Lung (tissue), 12 donors: ENCODE measurements around the gene CCL24. TPM values are rescaled to one million over a fixed set of nuclear protein-coding genes. Genes with fewer than 3 reads are reported as not detected.
"Not testable (repeated sequence)": the region's sequence is repeated elsewhere in the genome, so short reads cannot be mapped to it uniquely, and the experiment has no call there.

Experiments
- ATAC-seq: fragments of 200-7000 bp; cut with Tn5 transposase; one replicate; pipeline ENCODE4 v1.9.1; 2020; ENCODE audit warnings: moderate number of reproducible peaks; ENCODE audit not compliant: insufficient read depth, low FRiP score
- DNase-seq, 3 donors: peaks; one replicate each; pipeline ENCODE4 v3.0.0-alpha.2; 2013 to 2017
- H3K27ac ChIP-seq, 2 donors: one replicate each; pipeline ENCODE4 v1.5.1; 2013; ENCODE audit warnings: mild to moderate bottlenecking in 2 of 2, moderate library complexity in 2 of 2, control low read depth in 1 of 2, inconsistent platforms in 1 of 2, low read depth in 1 of 2, low read length in 1 of 2
- H3K27me3 ChIP-seq, 3 donors: one replicate each; pipeline ENCODE4 v1.5.1; 2013; ENCODE audit warnings: low read length in 2 of 3; ENCODE audit not compliant: control insufficient read depth in 3 of 3, insufficient read depth in 3 of 3
- H3K36me3 ChIP-seq, 4 donors: one replicate each; pipeline ENCODE4 v1.5.1; 2013; ENCODE audit warnings: low read length in 4 of 4, mild to moderate bottlenecking in 1 of 4, moderate library complexity in 1 of 4; ENCODE audit not compliant: control insufficient read depth in 4 of 4, insufficient read depth in 4 of 4
- H3K4me1 ChIP-seq, 5 donors: one replicate each; pipeline ENCODE4 v1.5.1; 2013; ENCODE audit warnings: low read length in 5 of 5, mild to moderate bottlenecking in 2 of 5, moderate library complexity in 1 of 5; ENCODE audit not compliant: control insufficient read depth in 5 of 5, insufficient read depth in 5 of 5
- H3K4me3 ChIP-seq: one replicate; pipeline ENCODE4 v1.5.1; 2013; ENCODE audit warnings: mild to moderate bottlenecking, control low read depth, moderate library complexity
- H3K9ac ChIP-seq, 2 donors: one replicate each; pipeline ENCODE4 v1.5.1; 2013; ENCODE audit warnings: low read length in 2 of 2, control low read depth in 1 of 2; ENCODE audit not compliant: insufficient read depth in 1 of 2
- H3K9me3 ChIP-seq, 4 donors: one replicate each; pipeline ENCODE4 v1.5.1; 2013; ENCODE audit warnings: low read length in 3 of 4, mild to moderate bottlenecking in 1 of 4, moderate library complexity in 1 of 4; ENCODE audit not compliant: control insufficient read depth in 4 of 4, insufficient read depth in 3 of 4
- WGBS, 2 donors: extraction: QIAGEN DNeasy Blood & Tissue Kit; methylation state at CpG; one replicate each; pipeline ENCODE4 v1.1.7; 2013; 5-methylcytosine and 5-hydroxymethylcytosine counted together
- polyA plus RNA-seq, 2 donors: library from polyadenylated mRNA; stranded (reverse); fragments of 200-250 nt; gene quantifications; one replicate each; pipeline ENCODE4 v1.2.1, GENCODE V29; 2013
- total RNA-seq, 2 donors: library from RNA; depleted of rRNA in 1 of 2; stranded (reverse); fragments of >200 nt in 1 of 2; gene quantifications; one replicate each; pipeline ENCODE4 v1.2.1, GENCODE V29; 2014 to 2021
- TF ChIP-seq, protein P1 (sequence below): IDR thresholded peaks from 2 replicates; pipeline ENCODE4 v1.5.1; 2012; ENCODE audit warnings: mild to moderate bottlenecking; ENCODE audit errors: control extremely low read depth, extremely low read depth
- donor health status: control.
- donor health status: control.
- donor health status: Bipolar disorder and iron deficiency.
- donor health status: healthy.
- donor health status: DM: yes; HTN: yes; CAD: no.

Gene CCL24
- total and polyA plus RNA-seq, 4 donors: 1.1 to 4.8 (median 2.8) TPM; not detected in 1

DNA sequence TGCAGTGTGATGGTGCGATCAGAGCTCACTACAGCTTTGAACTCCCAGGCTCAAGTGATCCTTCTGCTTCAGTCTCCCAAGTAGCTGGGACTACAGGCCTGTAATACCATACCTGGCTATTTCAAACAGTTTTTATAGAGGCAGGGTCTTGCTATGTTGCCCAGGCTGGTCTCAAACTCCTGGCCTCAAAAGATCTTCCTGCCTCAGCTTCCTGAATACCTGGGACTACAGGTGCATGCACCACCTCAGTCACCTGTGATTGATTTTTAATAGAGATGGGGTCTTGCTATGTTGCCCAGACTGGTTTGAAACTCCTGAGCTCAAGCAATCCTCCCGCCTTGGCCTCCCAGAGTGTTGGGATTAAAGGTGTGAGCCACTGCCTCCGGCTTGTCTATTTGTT, 26.4 kb upstream of the CCL24 start:
- peaks cover 0 to 19% (median 4%) of the 10 kb centered on the region in 5 donors for H3K4me1 ChIP-seq
- TF ChIP-seq, protein P1, sequence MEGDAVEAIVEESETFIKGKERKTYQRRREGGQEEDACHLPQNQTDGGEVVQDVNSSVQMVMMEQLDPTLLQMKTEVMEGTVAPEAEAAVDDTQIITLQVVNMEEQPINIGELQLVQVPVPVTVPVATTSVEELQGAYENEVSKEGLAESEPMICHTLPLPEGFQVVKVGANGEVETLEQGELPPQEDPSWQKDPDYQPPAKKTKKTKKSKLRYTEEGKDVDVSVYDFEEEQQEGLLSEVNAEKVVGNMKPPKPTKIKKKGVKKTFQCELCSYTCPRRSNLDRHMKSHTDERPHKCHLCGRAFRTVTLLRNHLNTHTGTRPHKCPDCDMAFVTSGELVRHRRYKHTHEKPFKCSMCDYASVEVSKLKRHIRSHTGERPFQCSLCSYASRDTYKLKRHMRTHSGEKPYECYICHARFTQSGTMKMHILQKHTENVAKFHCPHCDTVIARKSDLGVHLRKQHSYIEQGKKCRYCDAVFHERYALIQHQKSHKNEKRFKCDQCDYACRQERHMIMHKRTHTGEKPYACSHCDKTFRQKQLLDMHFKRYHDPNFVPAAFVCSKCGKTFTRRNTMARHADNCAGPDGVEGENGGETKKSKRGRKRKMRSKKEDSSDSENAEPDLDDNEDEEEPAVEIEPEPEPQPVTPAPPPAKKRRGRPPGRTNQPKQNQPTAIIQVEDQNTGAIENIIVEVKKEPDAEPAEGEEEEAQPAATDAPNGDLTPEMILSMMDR: no peak
- 97 to 98% methylated on average over 3 of the region's 3 CpGs for WGBS, 2 donors
- no peak for ATAC-seq
- no peak overlapping the region for H3K9ac ChIP-seq
- H3K27ac ChIP-seq: no peak overlapping the region
- no peaks in the 10 kb centered on the region for H3K9me3 ChIP-seq
- no peak overlapping the region for H3K4me3 ChIP-seq
- H3K36me3 ChIP-seq: no peaks in the 10 kb centered on the region
- DNase-seq: no peak
- no peaks in the 10 kb centered on the region for H3K27me3 ChIP-seq

DNA sequence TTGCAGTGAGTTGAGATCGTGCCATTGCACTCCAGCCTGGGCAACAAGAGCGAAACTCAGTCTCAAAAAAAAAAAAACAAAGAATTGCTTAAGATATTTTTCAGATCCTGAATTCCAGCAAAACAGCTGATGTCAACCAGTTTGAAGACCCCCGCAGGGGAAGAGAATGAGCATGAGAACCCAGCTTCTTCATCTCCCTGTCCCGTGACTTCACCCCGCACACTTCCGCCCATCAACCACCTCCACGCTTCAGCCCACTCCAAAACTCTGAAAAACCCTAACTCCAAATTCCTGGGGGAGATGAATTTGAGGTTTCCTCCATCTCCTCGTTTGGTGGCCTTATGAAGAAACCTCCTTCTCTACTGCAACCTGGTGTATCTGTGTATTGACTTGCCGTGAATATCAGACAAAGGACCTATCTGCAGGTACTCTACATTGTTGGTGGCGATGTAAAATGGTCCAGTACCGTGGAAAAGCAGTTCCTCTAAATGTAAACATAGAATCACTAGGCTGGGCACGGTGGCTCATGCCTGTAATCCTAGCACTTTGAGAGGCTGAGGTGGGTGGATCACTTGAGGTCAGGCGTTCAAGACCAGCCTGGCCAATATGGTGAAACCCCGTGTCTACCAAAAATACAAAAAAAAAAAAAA, 24.8 kb upstream of the CCL24 start:
- H3K9me3 ChIP-seq, ATAC-seq, H3K9ac ChIP-seq, DNase-seq, H3K4me3 ChIP-seq, H3K27ac ChIP-seq, H3K36me3 ChIP-seq, H3K27me3 ChIP-seq: not testable (repeated sequence)
- WGBS, 2 donors: 81 to 85% methylated on average over 14 of the region's 14 CpGs
- H3K4me1 ChIP-seq: peaks cover 0 to 14% (median 4%) of the 10 kb centered on the region in 5 donors

DNA sequence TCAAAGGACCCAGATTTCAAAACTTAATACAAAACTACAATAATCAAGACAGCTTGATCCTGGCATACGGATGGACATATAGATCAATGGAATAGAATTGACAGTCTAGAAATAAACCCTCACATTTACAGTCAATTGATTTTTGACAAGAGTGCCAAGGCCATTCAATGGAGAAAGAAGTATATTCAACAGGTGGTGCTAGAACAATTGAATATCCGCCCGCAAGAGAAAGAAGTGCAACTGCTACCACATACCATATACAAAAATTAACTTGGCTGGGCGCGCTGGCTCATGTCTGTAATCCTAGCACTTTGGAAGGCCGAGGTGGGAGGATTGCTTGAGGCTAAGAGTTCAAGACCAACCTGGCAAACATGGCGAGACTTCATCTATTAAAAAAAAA, 23.2 kb upstream of the CCL24 start:
- ATAC-seq: no peak
- 93 to 99% methylated on average over 7 of the region's 7 CpGs for WGBS, 2 donors

DNA sequence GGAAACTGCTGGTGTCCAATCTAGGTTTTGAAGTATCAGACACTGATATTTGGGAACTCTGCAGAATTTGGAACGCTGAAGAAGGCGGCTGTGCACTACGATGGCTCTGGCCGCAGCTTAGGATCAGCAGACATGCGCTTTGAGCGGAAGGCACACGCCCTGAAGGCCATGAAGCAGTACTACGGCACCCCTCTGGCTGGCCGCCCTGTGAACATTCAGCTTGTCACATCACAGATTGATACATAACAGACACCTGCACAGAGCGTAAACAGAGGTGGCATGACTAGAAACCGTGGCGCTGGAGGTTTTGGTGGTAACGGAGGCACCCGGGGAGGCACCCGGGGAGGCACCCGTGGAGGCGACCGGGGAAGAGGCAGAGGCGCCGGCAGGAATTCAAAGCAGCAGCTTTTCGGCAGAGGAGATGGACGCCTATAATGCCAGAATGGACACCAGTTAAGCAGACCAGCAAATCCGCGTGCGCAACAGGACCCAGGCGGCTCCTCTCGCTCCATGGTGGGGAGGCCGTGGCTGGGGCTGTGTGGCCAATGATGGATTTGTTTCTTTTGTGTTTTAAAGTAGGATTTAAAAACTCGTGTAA, 22.2 kb upstream of the CCL24 start:
- no peak for ATAC-seq
- WGBS, 2 donors: 93 to 94% methylated on average over 29 of the region's 29 CpGs

More for the DNA sequence above, 23.2 kb upstream of the CCL24 start:
- TF ChIP-seq, protein P1: no peak
- no peak overlapping the region for H3K9ac ChIP-seq
- H3K36me3 ChIP-seq: no peaks in the 10 kb centered on the region
- H3K4me1 ChIP-seq: no peaks in the 10 kb centered on the region
- DNase-seq: no peak
- H3K4me3 ChIP-seq: no peak overlapping the region
- no peaks in the 10 kb centered on the region for H3K27me3 ChIP-seq
- no peak overlapping the region for H3K27ac ChIP-seq
- no peaks in the 10 kb centered on the region for H3K9me3 ChIP-seq

DNA sequence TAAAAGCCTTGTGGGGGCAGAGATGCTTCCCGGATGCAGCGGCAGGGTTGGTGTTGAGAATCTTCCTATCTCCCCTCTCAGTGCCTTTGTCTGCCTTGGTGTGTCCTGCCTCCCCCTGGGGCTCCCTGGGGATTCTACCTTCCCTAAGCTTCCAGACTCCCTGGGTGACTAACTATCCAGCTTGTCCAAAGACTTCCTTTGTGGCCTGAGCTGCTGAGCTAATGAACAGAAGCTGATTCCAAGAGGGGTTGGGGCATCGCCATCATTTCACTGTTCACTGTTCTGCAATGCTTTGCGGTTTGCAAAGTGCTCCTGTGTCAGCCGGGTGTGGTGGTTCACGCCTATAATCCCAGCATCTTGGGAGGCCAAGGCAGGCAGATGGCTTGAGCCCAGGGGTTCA, 20.1 kb upstream of the CCL24 start:
- H3K36me3 ChIP-seq, H3K27me3 ChIP-seq, H3K9ac ChIP-seq, H3K4me3 ChIP-seq, H3K9me3 ChIP-seq, H3K27ac ChIP-seq, H3K4me1 ChIP-seq, DNase-seq, ATAC-seq: not testable (repeated sequence)
- 77 to 96% methylated on average over 6 of the region's 6 CpGs for WGBS, 2 donors

More for the DNA sequence above, 22.2 kb upstream of the CCL24 start:
- no peak overlapping the region for H3K9ac ChIP-seq
- H3K4me1 ChIP-seq: no peaks in the 10 kb centered on the region
- TF ChIP-seq, protein P1: no peak
- no peaks in the 10 kb centered on the region for H3K9me3 ChIP-seq
- H3K4me3 ChIP-seq: no peak overlapping the region
- no peaks in the 10 kb centered on the region for H3K27me3 ChIP-seq
- DNase-seq: no peak
- H3K36me3 ChIP-seq: no peaks in the 10 kb centered on the region
- H3K27ac ChIP-seq: no peak overlapping the region
